ENCODE data around the gene CHST15. TPM values are rescaled to one million over a fixed set of nuclear protein-coding genes. Genes with fewer than 3 reads are reported as not detected.
A peak's percentile ranks its signal among the peaks of the same experiment; 100 is the strongest.

Gene CHST15
- total RNA-seq, 1 donor from 2014 or later = 105 TPM

- DNase-seq (ENCODE audit: low read depth in 2 of 2) = no peak
Measured at GRCh38 chr10:124066781-124067714, 26.4 kb downstream of the CHST15 start.

DNA sequence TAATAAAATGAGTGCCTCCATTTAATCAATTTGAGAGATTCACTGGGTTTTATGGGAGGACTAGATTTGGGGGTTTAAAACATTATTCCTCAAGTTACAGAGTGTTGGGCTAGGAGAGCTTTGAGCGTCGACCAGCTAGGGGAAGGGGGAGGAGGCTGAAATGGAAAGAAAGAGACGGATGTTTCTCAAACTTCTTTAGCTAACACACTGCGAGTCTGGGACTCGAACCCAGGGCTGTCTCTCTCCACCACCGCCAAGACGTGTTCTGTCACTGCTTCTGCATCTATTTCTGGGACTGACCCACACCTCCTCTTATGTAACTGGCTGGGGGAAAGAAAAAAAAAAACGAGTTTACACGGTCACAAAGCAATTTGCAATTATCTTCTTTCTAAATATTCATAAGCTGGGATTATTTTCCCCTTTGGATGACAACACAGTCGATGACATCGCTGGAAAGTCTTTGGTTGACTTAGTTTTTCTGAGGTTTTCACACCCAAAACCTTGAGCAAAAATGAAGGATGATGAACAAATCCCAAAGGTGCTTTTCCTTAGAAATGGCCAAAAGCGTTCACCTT is 27.2 kb downstream of the CHST15 start:
- no peak for DNase-seq (ENCODE audit: low read depth in 2 of 2)

DNA sequence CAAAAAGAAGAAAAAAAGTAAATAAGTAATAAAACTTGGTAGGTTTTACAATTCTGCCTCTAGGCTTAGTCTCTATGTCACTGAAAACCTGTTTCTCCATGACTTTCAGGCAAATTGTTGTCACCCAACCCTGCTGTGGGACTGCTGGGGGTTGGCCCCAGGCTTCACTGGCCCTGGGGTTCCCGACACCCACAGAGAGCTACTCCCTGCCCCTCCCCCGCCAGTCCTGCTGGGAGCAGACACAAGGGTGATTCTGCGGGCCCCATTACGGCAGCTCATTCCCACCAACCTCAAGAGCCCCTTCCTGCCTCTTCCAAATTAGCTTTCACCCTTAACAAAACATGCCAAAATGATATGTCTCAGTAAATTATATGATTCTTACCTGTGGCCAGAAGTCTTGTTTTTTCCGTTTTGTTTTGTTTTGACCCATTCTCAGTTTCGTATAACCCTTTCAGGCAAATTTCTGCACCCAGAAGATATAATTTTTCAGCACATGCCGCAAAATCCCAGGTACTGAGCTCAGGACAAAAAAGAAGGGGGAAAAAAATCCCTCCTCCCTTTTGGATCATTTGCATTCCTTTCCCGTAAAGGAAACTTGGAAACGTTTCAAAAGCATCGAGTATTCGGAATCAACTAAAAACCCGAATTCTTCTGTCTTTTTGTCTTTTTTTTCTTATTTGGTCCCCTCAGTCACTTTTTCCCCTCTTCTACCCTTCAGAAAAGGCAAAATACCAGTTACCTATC is 27.8 kb downstream of the CHST15 start:
- peak in 1 of 2 donors; percentile 33 for DNase-seq (ENCODE audit: low read depth in 2 of 2)

GRCh38 chr10:124064676-124065075 is 28.7 kb downstream of the CHST15 start:
- DNase-seq (ENCODE audit: low read depth in 2 of 2) = no peak

DNA sequence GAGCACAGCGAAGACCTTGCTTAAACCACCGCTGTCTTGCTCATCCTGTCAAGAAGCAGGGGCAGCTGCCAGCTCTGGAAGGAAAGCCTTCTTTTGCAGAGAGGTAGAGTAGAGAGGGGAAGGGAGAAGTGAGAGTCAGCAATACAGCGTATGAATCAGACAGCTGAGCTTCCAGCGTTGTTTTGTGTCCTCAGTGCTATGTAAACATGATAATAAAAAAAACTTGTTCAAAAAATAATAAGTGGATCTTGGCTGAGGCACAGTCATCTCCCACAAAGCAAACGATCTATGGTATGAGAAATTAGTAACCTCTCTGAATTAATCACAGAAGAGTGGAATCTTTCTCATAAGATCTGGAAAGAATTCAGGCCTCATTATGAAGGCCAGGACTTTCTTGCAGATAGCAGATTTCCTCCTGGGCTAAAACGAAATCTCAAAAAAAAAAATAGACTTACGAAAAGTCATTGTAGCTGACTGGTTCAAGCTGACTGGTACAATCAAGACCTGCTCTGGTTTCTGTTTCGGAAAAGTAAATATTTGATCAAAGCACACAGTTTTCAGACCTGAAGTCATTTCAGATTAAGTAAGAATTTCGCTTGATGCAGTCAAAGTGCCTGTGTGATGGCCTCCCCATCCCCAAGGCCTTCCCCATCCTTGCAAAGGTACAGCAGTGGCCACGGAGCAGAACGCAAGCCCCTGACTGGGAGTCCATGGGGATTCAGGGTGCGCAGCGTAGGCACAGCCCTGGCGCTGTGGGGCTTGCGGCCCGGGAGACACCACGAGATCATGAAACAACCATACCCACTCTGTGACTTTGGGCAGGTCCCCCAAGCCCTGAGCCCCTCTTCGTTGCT is 29.4 kb downstream of the CHST15 start:
- peak; percentile 34 to 57 for DNase-seq (ENCODE audit: low read depth in 2 of 2)

DNA sequence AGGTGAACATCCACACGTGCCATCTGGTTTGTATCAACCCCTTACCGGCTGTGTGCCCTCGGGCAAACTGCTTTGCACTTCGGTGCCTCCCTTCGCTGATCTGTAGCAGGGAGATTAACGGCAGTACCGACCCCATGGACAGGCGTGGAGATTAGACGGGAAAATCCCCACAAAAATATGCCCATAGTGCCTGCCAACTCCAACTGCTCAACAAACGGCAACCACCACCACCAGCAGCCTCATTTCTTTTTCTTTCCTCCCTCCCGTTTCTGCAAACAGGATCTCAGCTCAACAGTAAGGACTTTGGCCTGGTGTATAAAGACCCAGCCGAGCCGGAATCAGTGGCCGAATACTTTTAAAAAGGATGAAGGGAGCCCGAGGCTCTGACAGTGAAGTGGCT is 31.0 kb downstream of the CHST15 start:
- no peak for DNase-seq (ENCODE audit: low read depth in 2 of 2)

DNA sequence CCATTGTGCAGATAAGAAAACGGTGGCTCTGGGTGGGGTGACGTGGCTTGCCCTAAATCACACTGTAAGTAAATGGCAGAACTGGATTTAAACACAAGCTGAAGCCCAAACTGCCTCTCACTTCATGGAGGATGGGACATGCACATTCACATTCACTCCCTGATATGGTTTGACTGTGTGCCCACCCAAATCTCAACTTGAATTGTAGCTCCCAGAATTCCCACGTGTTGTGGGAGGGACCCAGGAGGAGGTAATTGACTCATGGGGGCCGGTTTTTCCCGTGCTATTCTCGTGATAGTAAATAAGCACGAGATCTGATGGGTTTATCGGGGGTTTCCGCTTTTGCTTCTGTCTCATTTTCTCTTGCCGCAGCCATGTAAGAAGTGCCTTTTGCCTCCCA is 32.4 kb downstream of the CHST15 start:
- DNase-seq (ENCODE audit: low read depth in 2 of 2) = no peak

DNA sequence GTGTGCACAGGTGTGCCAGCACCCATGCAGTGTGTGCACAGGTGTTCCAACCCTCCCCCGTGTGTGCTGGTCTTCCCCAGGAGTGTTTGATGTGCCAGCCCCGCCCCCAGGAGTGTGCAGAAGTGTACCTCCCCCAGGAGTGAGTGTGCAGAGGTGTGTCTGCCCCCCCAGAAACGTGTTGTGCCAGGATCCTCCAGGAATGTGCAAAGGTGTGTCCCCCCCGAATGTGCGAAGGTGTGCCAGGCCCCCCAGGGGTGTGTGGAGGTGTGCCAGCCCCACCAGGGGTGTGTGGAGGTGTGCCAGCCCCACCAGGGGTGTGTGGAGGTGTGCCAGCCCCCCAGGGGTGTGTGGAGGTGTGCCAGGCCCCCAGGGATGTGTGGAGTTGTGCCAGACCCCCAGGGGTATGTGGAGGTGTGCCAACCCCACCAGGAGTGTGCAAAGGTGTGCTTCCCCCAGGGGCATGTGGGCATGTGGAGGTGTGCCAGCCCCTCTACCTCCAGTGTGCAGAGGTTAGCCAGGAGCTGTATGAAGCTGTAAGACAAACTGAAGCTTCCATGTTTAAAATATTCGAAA is 33.2 kb downstream of the CHST15 start:
- DNase-seq (ENCODE audit: low read depth in 2 of 2) = no peak

DNA sequence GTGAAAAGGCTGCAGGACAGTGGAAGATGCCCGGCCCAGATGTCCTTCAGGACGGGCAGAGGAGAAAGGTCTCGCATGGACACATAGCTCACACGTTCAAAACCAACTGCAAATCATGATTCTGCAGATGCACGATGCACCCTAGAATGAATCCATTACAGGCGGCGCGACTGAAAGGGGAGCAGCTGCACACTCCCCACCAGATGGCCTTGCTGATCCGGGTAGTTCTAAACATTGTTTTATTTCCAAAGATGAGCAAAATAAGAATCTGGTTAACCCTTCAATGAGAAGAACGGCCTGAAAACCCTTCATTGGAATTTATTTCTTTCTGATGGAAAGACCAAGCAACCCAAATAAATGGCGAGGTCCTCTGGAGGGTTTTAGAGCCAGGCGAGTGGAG is 33.8 kb downstream of the CHST15 start:
- DNase-seq (ENCODE audit: low read depth in 2 of 2) = no peak

DNA sequence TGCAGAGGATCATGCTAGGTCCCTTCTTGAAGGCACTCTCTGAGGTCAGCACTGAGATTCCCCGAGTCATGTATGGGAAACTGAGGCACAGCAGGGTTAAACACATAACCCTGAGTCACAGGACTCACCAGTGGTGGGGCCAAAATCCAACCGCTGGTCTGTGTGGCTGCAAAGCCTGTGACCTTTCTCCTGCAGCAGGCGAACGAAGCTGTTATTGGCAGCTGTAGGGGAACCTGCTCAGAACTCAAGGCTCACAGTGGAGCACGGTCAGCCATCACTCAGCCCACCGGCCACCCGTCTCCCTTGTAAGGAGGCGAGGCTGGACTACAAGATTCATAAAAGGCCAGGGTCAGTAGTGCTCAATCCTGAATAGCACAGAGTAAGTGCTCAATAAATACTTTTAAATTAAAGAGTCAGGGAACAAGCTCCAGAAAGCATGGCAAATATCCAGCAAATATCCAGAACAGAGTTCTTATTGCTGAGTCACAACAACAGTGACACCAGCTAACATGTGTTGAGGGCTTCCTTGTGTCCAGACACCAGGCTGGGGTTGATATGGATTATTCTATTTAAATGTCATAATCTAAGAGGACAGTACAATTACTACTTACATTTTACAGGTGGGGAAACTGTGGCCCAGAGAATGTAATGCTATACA is 34.9 kb downstream of the CHST15 start:
- DNase-seq (ENCODE audit: low read depth in 2 of 2) = no peak

- no peak for DNase-seq (ENCODE audit: low read depth in 2 of 2)
Measured at GRCh38 chr10:124057601-124058000, 35.8 kb downstream of the CHST15 start.

- DNase-seq (ENCODE audit: low read depth in 2 of 2) = peak in 1 of 2 donors; percentile 34
Measured at GRCh38 chr10:124056337-124056980, 36.9 kb downstream of the CHST15 start.

DNA sequence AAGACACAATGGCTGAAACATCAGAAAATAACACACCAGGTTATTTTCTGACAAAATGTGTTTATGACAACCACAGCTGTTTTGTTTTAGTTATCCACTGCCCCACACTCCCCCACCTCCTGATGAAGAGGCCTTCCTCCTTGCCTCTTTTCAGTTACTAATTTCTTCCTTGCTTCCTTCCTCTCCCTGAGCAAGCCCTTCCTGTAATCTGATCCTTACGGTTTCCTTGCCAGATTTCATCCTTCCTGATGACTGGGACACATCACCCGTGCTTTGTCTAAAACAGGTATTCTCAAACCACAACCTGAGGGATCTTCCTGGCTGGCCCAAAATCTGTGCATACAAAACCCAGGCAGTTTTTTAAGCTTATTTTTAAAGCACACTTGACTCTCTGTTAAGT is 39.4 kb downstream of the CHST15 start:
- peak; percentile 31 to 62 for DNase-seq (ENCODE audit: low read depth in 2 of 2)

- no peak for DNase-seq (ENCODE audit: low read depth in 2 of 2)
Measured at GRCh38 chr10:124052561-124052960, 40.8 kb downstream of the CHST15 start.

GRCh38 chr10:124050021-124051015 is 43.1 kb downstream of the CHST15 start:
- no peak for DNase-seq (ENCODE audit: low read depth in 2 of 2)

GRCh38 chr10:124049484-124049883 is 43.9 kb downstream of the CHST15 start:
- no peak for DNase-seq (ENCODE audit: low read depth in 2 of 2)

GRCh38 chr10:124048371-124049290 is 44.8 kb downstream of the CHST15 start:
- no peak for DNase-seq (ENCODE audit: low read depth in 2 of 2)
